Stimulated activated CD8-positive, alpha-beta memory T cell treated with anti-CD3 and anti-CD28 coated beads, Interleukin-2, amount 100 ng/mL, for 1 hour (primary cell): ENCODE measurements around the gene MAGEC3.
"Not testable (repeated sequence)": the region's sequence is repeated elsewhere in the genome, so short reads cannot be mapped to it uniquely, and the experiment has no call there.

Experiments
- DNase-seq, 2 donors: peaks; one replicate each; pipeline ENCODE4 v3.0.0-alpha.2; 2020; ENCODE audit warnings: low read depth in 2 of 2

MAGEC3 gene

GRCh38 chrX:141838016-141838415, at the start of gene MAGEC3:
TSS of gene MAGEC3 (plus strand) at chrX:141838316. CDS start at chrX:141838316, 0 bp downstream.
- no peak for DNase-seq

- no peak for DNase-seq
Measured at GRCh38 chrX:141791856-141792255, 46.3 kb upstream of the MAGEC3 start.

GRCh38 chrX:141811438-141811837, 26.7 kb upstream of the MAGEC3 start:
- no peak for DNase-seq

- no peak for DNase-seq
Measured at GRCh38 chrX:141814213-141814857, 23.8 kb upstream of the MAGEC3 start.

- DNase-seq: no peak
Measured at GRCh38 chrX:141815904-141816303, 22.2 kb upstream of the MAGEC3 start.

GRCh38 chrX:141832247-141832646, 5.9 kb upstream of the MAGEC3 start:
- no peak for DNase-seq

DNA sequence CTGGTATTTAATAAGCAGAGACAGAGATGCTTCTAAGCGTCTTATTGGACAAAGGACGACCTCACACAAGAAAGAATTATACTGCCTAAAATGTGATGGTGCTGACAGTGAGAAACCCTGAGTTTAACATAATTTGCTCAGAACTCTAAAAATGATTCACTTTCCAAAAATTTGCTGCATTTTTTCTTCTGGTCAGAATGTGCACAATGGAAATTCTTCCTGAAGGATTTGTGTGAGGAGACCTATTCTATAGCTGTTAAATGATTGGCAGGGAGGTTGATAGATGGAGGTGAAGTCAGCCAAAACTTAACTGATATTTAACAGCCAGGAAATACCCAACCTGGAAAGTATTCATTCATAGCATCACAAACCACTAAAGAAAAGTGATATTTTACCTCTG, 1.7 kb downstream of the MAGEC3 start:
- DNase-seq: no peak

DNA sequence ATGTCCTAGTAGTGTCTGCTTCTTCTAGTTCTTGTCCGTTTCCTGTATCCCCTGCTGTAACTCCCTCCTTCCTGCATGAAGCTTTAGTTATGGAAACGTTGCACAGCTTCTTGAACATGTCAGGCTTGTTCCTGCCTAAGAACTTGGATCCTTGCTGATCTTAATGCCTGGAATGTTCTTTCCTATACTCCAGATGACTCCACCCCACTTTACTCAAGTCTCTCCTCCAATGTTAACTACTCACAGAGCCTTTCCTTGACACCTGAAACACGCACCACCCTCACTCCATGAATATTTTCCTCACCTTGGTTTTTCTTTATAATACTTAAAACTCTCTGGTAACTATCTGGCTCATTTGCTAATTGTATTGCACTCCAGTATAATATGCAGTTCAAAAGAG, 19.4 kb downstream of the MAGEC3 start:
- no peak for DNase-seq

DNA sequence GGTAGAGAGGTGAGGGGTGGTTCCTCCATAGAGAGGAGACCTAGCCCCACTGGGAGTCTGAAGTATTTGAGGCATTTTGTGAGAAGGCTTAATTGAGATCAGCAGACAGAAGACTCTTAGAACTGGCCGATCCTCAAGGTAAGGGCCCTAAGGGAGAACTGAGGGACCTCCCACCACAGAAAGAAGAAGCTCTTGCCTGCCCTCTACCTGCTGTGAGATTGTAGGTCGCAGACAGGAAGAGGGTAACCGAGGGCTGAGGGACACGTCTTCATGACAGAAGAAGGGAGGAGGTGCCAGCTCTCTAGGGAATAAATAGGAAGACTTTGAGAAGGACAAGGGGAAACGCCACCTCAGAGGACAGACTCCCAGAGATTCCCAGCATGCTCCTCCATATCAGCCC, 41.5 kb downstream of the MAGEC3 start:
- no peak for DNase-seq

- DNase-seq: not testable (repeated sequence)
Measured at GRCh38 chrX:141888811-141889210, 50.7 kb downstream of the MAGEC3 start.

GRCh38 chrX:141894733-141895132, 56.6 kb downstream of the MAGEC3 start:
- DNase-seq: no peak

DNA sequence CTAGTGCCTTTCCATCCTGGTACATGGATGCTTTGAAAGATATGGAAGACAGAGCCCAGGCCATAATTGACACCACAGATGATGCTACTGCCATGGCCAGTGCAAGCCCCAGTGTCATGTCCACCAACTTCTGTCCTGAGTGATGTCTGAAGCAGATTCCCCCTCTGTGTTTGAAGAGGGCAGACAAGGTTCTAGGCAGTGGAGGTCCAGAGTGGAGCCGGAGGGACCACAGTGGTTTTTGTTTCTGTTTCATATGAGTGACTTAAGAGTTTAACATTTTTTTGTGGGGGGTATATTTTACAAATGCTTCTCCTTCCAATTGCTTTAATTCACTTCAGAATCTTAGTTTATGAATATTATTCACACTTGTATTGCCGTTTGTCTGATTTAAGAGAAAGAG, 59.6 kb downstream of the MAGEC3 start:
- no peak for DNase-seq

DNA sequence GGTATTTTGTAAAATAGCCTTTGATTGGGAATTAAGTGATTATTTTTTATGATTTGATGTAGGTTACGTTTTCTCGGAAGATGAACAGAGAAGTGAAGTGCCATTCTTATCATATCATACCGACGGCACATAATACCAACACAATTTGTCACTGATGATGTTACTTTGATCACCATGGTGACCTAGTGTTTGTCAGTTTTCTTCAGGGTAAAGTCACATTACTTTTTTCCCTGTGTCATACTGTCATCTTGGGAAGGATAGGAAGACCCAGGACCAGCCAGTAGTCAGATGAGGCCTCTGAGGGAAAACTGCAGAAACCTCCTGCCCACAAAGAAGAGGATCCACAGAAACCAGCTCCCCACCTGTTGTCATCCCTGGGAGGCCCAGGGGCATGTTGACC, 64.2 kb downstream of the MAGEC3 start:
- no peak for DNase-seq

GRCh38 chrX:141903400-141904155, 65.5 kb downstream of the MAGEC3 start, which contains the start of gene MAGEC1:
TSS of gene MAGEC1 (plus strand) at chrX:141903894. CDS start at chrX:141905073, 1,179 bp downstream.
- DNase-seq: no peak

DNA sequence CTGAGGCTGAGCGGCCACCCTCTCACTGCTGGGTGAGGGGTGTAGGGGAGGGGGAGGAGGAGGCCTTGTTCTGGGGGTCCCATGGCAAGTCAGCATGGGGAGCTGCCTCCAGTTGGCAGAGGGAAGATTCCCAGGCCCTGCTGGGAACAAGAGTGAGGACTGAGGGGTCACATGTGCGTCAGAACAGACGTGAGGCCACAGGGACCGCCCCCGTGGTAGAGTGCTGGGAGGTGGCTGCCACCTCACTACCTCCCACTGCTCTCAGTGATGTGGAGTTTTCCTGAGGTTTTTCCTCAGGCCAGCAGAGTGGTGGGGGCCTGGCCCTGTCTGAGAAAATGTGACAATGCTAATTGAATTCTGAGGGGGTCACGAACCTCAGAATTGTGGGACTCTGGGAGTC, 66.1 kb downstream of the MAGEC3 start:
- no peak for DNase-seq

DNA sequence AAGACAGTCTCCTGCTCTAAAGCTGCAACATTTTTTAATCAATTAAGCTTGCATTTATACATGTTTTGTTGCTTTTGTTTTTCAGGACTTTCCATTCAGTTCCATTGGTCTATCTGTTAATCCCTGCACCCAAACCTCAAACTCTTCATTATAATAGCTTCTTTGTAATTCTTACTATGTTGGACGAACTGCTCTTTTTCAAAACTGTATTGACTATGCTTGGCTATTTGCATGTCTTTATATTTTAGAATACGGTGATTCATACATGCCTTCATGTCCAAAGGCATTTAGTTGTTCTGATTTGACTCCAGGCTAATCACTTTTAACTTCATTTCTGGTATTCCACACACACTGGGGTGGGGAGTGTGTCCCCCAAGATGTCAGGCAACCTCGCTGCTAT, 79.7 kb downstream of the MAGEC3 start:
- no peak for DNase-seq

GRCh38 chrX:141924293-141924692, 86.2 kb downstream of the MAGEC3 start:
- no peak for DNase-seq

DNA sequence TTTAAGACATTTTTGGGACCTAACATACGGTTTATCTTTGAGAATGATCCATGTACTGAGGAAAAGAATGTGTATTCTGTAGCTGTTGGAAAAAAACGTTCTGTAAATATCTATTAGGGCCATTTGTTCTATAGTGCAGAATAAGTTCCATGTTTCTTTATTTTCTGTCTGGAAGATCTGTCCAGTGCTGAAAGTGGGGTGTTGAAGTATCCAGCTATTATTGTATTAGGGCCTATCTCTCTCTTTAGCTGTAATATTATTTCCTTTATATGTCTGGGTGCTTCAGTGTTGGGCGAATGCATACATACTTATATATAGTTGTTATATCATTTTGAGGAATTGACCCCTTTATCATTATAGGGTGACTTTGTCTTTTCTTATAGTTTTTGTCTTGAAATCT, 90.3 kb downstream of the MAGEC3 start:
- DNase-seq: no peak

- DNase-seq: no peak
Measured at GRCh38 chrX:141934059-141934641, 96.0 kb downstream of the MAGEC3 start.

GRCh38 chrX:141935645-141936044, 97.5 kb downstream of the MAGEC3 start:
- DNase-seq: no peak

DNA sequence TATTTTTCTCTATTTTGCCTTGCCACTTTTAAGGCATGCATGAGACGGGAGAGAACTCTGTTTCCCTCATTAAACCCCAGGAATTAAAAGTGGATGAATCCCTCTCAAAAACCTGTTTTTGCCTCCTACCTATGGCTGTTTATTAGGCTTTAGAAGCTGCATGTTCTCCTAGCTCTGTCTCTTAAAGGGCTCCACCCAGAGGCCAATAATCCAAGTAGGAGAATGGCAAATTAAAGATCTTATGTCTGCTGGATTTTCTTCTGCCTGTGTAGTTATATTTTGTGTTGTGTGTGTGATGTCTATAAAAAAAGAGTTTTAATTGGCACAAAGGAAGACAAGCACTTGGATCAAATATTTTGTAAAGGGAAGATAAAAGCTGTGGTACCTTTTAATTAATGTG, 98.0 kb downstream of the MAGEC3 start:
- DNase-seq: no peak

DNA sequence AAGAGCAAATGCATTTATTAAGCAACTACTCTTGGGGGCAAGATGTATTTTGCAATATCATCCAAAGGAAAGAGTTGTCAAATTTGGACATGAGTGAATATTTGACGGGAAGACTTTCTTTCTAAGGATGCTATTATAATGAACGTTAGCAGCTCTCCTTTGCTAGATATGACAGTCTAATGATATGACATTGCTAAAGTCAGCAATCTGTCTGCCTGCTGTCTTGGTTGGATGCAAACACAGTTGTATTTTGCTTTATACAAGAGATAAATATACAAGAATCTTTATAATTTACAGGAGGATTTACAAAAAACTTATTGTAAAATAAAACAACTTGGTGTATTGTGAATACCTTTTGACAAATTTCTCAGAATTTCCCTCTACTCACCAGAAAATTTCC, 103.1 kb downstream of the MAGEC3 start:
- DNase-seq: no peak

DNA sequence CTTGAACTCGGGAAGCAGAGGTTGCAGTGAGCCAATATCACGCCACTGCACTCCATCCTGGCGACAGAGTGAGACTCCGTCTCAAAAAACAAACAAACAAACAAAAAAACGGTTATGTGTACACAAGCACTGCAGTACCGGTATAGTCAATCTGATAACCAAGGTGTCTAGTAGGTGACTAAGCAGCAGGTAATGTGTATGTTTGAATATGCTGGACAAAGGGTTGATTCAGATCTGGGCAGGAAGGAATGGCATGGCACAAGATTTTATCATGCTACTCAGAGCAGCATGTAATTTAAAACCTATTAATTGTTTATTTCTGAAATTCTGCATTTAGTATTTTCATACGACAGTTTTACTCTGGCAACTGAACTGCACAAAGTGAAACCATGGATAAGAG, 107.3 kb downstream of the MAGEC3 start:
- no peak for DNase-seq
